OCI-LY7 (cell line): ENCODE measurements around the gene ABCG5. TPM values are rescaled to one million over a fixed set of nuclear protein-coding genes. Genes with fewer than 3 reads are reported as not detected.

Experiments used
- BruUV-seq: library from RNA; stranded (reverse); fragments of 400-500 nt; replicated peaks from 2 replicates; lab custom pipeline; 2021; lab: Mats Ljungman, UMichigan
- CTCF ChIA-PET: fragments of 300-600 bp; sonication (Branson Sonifier 250); formaldehyde crosslinking; loops from one replicate; lab custom pipeline; 2022; ENCODE audit warnings: antibody characterized with exemption; ENCODE audit not compliant: unreplicated experiment; lab: Charles Lee
- POLR2A ChIA-PET: fragments of 300-600 bp; sonication (Branson Sonifier 250); formaldehyde crosslinking; loops from one replicate; lab custom pipeline; 2022; ENCODE audit warnings: antibody characterized with exemption; lab: Charles Lee
- DNase-seq: peaks from one replicate; pipeline ENCODE4 v3.0.0-alpha.2; 2015; ENCODE audit warnings: low spot score
- H2AFZ ChIP-seq: fragments of 200-600 bp; sonication (generic), shearing (Covaris generic); 2 replicates; pipeline ENCODE4 v1.6.1; 2014; ENCODE audit warnings: mild to moderate bottlenecking, antibody characterized with exemption, low read length, moderate library complexity
- H3K27ac ChIP-seq: fragments of 200-600 bp; sonication (generic); 2 replicates; pipeline ENCODE4 v1.5.1; 2014; ENCODE audit warnings: mixed run types, low read depth, mild to moderate bottlenecking, moderate library complexity, low read length, inconsistent platforms; ENCODE audit not compliant: poor library complexity, severe bottlenecking
- H3K36me3 ChIP-seq: fragments of 200-600 bp; sonication (generic); 2 replicates; pipeline ENCODE4 v1.6.1; 2014; ENCODE audit warnings: mild to moderate bottlenecking, antibody characterized with exemption, low read length, moderate library complexity, mixed read lengths; ENCODE audit not compliant: insufficient read depth
- H3K4me1 ChIP-seq: fragments of 200-600 bp; sonication (generic); 2 replicates; pipeline ENCODE4 v1.5.1; 2014; ENCODE audit warnings: mild to moderate bottlenecking, low read length; ENCODE audit not compliant: insufficient read depth, poor library complexity, severe bottlenecking
- H3K4me2 ChIP-seq: fragments of 200-600 bp; sonication (generic); 2 replicates; pipeline ENCODE4 v1.6.1; 2014; ENCODE audit warnings: mild to moderate bottlenecking, low read length
- H3K4me3 ChIP-seq: fragments of 200-600 bp; sonication (generic); 2 replicates; pipeline ENCODE4 v1.5.1; 2014; ENCODE audit warnings: mild to moderate bottlenecking, low read depth, low read length; ENCODE audit not compliant: poor library complexity, severe bottlenecking
- H3K79me2 ChIP-seq: fragments of 200-600 bp; sonication (generic); 2 replicates; pipeline ENCODE4 v1.6.1; 2016; ENCODE audit warnings: low read depth, mild to moderate bottlenecking, low read length, moderate library complexity, mixed read lengths; ENCODE audit not compliant: insufficient read depth
- H3K9me2 ChIP-seq: fragments of 200-600 bp; sonication (generic); 2 replicates; pipeline ENCODE4 v1.6.1; 2016; ENCODE audit warnings: mild to moderate bottlenecking, low read length, mixed read lengths; ENCODE audit not compliant: insufficient read depth
- H3K9me3 ChIP-seq: fragments of 200-600 bp; sonication (generic); 2 replicates; pipeline ENCODE4 v1.6.1; 2014; ENCODE audit warnings: mild to moderate bottlenecking, mixed run types, low read length, mixed read lengths
- H4K20me1 ChIP-seq: fragments of 200-600 bp; sonication (generic); 2 replicates; pipeline ENCODE4 v1.6.1; 2014; ENCODE audit warnings: mild to moderate bottlenecking, antibody characterized with exemption, low read length, moderate library complexity, mixed read lengths; ENCODE audit not compliant: insufficient read depth
- CTCF ChIP-seq: fragments of 200-600 bp; sonication (generic); conservative IDR thresholded peaks from 2 replicates; pipeline ENCODE4 v1.5.1; 2014; ENCODE audit warnings: mild to moderate bottlenecking, antibody characterized with exemption, low read length, moderate library complexity, mixed read lengths
- EZH2phosphoT487 ChIP-seq: fragments of 200-600 bp; sonication (generic); IDR thresholded peaks from 2 replicates; pipeline ENCODE4 v1.6.1; 2018; ENCODE audit warnings: low read depth, borderline replicate concordance, mild to moderate bottlenecking, mixed run types, antibody characterized with exemption, low read length, moderate library complexity, mixed read lengths
- intact Hi-C: fragments of 100-400 bp; cut with micrococcal nuclease; formaldehyde crosslinking; loops from one replicate; pipeline ENCODE4 v1.10.0; 2022; ENCODE audit not compliant: unreplicated experiment
- total RNA-seq, 2 experiments: library from RNA; depleted of rRNA in 1 of 2; stranded (reverse); fragments of >200 nt in 1 of 2; shearing (Covaris generic) in 1 of 2; gene quantifications; 2 replicates each; pipeline ENCODE4 v1.2.3, GENCODE V29; 2014 to 2022

Gene ABCG5
- total RNA-seq, 2 experiments from 2014 or later: not detected

GRCh38 chr2:43839776-43840564 is 1.3 kb upstream of the ABCG5 start:
- Histone ChIP-seq H3K9me3 (no peaks in the 10 kb centered on the region), H3K36me3 (no peaks in the 10 kb centered on the region), H2AFZ (no peak overlapping the region), H3K4me2 (no peak overlapping the region), H3K27ac (no peak overlapping the region), H4K20me1 (no peaks in the 10 kb centered on the region), H3K79me2 (no peaks in the 10 kb centered on the region), H3K4me1 (no peaks in the 10 kb centered on the region), H3K4me3 (no peak overlapping the region), H3K9me2 (no peaks in the 10 kb centered on the region)
- no peak for DNase-seq
- TF ChIP-seq CTCF: no peak
- TF ChIP-seq EZH2phosphoT487: no peak
- no TSS peak for BruUV-seq
- CTCF ChIA-PET: no interaction called here
- POLR2A ChIA-PET: no interaction called here
- intact Hi-C loops: no loop called here

- no peaks in the 10 kb centered on the region for H3K79me2 ChIP-seq
- no peaks in the 10 kb centered on the region for H3K9me2 ChIP-seq
- no peaks in the 10 kb centered on the region for H4K20me1 ChIP-seq
- ChIA-PET CTCF (no interaction called here), POLR2A (no interaction called here)
- H3K36me3 ChIP-seq: no peaks in the 10 kb centered on the region
- no TSS peak for BruUV-seq
- no peaks in the 10 kb centered on the region for H3K9me3 ChIP-seq
- TF ChIP-seq EZH2phosphoT487 (no peak), CTCF (no peak)
- intact Hi-C loops: no loop called here
- H3K27ac ChIP-seq: no peak overlapping the region
- H3K4me2 ChIP-seq: no peak overlapping the region
- no peaks in the 10 kb centered on the region for H3K4me1 ChIP-seq
- H2AFZ ChIP-seq: no peak overlapping the region
- DNase-seq: no peak
- no peak overlapping the region for H3K4me3 ChIP-seq
Measured at GRCh38 chr2:43837831-43838559, 644 bp downstream of the ABCG5 start.

- intact Hi-C loops: no loop called here
- Histone ChIP-seq H3K4me2 (no peak overlapping the region), H3K79me2 (no peaks in the 10 kb centered on the region), H3K4me3 (no peak overlapping the region), H3K27ac (no peak overlapping the region), H2AFZ (no peak overlapping the region), H3K9me2 (no peaks in the 10 kb centered on the region), H3K36me3 (no peaks in the 10 kb centered on the region), H3K4me1 (no peaks in the 10 kb centered on the region), H4K20me1 (no peaks in the 10 kb centered on the region), H3K9me3 (no peaks in the 10 kb centered on the region)
- no peak for DNase-seq
- ChIA-PET POLR2A (interaction anchor here (0.7 kb wide), 2 partner anchors 39 to 760 kb away, joined by 3 to 4 read pairs; no protein-coding TSS in a partner anchor), CTCF (no interaction called here)
- BruUV-seq: no TSS peak
- TF ChIP-seq CTCF: no peak
- no peak for TF ChIP-seq EZH2phosphoT487
Measured at GRCh38 chr2:43837033-43837432, 1.6 kb downstream of the ABCG5 start.
